SKM-1 (cell line): Measurements from ENCODE around the gene LSM7.

Experiments used
- DNase-seq: peaks from one replicate; lab custom pipeline; 2025; ENCODE audit not compliant: unreplicated experiment; lab: John Stamatoyannopoulos, UW

The LSM7 gene

DNA sequence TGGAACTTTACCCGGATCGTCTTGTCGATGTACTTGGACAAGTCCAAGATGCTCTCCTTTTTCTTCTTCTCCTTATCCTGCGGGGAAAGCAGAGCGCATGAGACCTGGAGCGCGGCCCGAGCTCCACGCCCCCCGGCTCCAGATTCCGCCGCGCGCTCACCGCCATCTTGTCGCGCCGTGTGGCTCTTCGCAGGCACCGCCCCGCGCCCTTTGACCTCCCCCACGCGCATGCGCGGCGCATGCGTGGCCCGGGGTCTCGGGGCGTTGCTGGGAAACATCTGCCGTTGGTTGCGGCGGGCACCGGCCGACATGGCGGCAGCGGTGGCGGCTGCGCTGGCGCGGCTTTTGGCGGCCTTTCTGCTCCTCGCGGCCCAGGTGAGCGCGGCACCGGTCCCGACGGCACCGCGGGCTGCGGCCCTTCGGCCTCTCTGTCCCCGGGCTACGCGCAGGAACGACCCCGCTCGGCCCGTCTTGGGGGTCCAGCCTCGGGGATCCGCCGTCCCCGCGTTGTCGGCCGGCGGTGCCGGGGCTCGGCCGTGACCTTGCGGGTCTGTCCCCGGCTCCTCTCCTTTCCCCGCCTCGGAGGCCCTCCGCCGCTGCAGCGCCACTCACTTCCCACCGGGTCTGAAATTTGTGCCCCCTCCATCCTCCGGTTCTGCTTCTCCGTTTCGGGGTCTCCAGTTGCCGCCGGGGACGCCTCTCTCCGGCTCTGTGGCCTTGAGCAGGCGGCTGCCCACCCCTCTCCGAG, at the start of gene LSM7, which contains the start of gene SPPL2B:
Gene LSM7 (minus strand): TSS at position 186 of the 748 bp plus-strand sequence. CDS start 20 bp downstream, at position 166.
Gene SPPL2B (plus strand): TSS at position 284 of the 748 bp plus-strand sequence. CDS start 26 bp downstream, at position 310.
- DNase-seq: peak; percentile 64

DNA sequence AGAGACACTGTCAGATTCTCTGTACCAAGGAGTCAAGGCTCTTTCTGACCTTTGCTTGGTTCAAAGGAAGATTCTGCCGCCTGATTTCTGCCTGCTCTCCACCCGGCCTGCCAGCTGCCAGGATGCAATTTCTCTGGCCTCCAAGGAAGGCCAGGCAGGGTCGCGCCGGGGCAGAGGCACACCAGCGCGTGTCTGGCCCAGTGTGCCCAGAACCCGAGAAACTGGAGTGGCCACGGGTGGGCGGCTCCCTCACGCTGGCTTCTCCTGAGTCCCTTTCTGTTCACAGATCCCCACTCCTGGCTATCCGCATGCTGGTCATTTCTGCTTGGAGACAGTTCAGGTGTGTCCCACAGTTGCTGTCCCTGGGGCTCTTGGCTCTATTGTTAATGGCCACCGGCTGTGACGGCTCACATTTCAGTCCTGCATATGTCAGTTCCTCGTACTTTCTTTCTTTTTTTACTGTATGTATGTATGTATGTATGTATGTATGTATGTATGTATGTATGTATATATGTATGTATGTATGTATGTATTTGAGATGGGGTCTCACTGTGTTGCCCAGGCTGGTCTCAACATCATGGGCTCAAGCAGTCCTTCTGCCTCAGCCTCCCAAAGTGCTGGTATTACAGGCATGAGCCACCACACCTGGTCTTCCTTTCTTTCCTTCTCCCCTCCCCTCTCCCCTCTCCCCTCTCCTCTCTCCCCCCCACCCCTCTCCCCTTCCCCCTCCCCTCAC, 48.6 kb upstream of the LSM7 start:
- DNase-seq: no peak

DNA sequence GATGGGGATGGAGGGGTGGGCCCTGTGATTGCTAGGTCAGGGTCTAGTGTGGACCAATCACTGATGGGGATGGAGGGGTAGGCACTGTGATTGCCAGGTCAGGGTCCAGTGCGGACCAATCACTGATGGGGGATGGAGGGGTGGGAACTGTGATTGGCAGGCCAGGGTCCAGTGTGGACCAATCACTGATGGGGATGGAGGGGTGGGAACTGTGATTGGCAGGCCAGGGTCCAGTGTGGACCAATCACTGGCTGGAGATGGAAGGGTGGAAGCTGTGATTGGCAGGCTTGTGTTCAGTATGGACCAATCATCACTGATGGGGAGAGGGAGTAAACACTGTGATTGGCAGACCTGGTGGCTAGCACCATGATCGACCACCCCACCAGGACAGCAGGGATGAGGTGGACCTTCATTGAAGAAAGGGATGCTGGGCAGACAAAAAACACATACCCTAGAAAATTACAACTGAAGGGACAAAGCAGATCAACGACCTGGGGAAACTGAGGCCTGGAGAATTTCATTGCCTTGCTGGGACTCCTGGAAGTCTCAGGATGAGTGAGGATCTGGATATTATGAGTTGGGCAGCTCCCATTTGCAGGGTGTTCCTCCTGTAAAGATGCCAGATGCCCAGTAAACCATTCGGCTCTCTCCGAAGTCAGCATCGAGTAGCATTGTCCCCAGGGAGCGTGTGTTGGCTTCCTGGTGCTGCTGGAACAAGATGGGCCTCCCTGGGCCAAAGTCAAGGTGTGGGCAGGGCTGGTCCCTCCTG, 47.2 kb upstream of the LSM7 start:
- DNase-seq: no peak

DNA sequence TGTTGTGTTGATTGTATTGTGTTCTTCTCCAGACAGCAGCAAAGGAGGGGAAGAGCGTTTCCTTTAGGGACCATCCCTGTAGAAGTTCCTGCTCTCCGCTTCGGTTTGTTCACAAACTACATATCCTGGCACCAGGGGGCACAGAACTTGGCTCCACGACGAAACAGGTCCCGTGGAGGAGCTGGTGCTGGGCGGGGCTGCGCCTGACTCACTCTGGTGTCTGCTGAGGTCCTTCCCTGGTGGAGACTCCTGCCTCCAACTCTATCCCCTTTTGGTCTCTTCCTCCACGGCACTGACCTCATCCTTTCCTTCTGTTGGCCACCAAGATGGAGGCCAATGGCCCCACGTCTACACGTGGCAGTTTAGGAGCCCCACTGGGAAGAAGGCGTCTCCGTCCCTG, 46.4 kb upstream of the LSM7 start:
- no peak for DNase-seq

DNA sequence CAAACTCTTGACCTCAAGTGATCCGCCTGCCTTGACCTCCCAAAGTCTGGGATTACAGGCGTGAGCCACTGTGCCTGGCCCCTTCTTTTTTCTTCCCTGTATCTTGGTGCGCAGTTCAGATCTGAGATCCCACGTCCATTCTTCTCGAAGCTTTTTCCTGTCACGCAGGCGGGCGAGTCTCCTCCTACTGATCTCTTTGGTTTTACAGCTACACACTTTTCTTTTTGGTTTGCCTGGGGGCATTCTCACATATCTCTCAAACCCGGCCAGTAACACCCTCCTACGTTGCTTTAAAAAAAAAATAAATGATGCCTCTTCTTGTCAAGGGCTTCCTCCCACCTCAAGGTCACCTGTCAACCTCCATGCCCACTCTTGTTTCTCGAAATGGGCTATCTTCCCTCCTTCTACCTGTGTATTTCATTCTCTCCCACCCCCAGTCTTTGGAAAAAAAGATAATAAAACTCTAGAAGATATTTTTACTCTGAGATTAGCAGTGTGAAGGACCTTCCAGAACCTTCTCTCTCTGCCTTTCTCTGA, 43.8 kb upstream of the LSM7 start:
- no peak for DNase-seq

DNA sequence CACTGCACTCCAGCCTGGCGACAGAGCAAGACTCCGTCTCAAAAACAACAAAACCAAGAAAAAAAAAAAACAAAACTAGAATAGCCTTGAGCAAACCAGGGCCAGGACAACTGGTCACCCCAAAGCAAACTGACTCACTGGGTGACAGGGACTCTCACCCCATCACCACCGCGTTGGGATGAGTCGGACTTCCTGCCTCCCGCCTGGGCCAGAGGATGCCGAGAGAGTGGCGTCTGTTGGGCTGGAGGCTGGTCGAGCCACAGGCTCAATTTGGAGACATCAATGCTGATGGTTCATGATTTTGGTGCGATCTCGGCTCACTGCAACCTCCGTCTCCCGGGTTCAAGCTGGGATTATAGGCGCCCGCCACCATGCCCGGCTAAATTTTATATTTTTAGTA, 43.3 kb upstream of the LSM7 start:
- DNase-seq: no peak

DNA sequence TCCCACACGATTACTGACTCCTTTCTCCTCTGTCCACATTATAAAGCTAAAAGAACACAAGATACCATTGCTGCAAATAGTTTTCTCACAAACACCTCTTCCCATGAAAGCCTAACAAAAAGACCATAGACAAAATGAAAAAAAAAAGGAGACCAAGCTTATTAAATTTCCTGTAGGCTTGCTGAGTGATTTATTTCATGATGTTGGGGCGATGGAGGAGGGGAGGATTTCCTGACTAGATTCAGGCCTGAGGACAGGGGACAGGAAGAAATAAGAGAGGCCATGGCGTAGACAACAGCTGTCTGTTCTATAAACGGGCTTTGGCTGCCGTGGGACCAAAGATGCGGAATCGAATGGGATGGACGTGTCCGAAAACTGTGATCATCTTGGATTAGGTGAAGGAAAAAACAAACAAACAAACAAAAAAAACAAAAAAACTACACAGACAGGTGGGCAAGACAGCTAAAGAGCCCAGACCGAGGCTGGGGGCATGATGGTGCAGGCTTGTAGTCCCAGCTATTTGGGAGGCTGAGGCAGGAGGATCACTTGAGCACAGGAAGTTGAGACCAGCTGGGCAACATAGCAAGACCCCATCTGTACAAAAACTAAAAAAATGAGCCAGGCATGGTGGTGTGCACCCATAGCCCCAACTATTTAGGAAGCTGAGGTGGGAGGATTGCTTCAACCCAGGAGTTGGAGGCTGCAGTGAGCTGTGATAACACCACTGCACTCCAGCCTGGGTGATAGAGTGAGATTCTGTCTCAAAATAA, 37.0 kb upstream of the LSM7 start:
- DNase-seq: no peak

DNA sequence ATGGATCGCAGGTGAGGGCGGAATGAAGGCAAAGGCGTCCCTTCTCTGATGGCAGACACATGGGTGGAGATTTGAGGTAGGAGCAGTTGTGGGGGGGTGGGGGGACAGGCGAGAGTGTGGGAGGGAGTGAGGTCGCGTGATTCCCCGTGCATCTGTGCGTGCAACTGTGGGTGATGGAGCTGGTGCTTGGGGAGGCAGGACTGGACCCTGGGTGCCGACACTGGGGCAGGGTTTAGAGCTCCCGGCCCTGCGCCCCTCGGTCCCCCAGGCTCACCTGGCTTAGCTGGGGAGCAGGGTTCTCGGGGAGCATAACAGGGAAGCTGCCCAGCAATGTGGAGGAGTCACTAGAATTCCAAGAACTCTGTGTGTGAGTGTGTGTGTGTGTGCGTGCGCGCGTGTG, 35.0 kb upstream of the LSM7 start:
- no peak for DNase-seq

DNA sequence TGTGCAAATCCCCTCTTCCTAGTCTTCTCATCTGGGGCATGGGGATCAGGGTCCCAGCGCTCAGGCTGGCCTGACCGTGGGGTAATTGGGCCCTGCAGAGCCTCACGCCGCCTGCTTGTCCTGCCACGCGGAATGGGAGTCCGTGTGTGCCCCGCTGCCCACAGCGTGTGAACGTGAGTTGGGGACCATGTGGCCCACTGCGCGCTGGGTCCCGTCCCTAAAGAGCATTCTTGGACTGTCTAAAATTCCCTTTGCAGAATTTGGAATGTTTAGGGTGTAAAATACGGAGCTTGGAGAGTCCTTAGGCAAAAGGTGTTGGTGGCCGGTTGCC, 34.5 kb upstream of the LSM7 start:
- no peak for DNase-seq

DNA sequence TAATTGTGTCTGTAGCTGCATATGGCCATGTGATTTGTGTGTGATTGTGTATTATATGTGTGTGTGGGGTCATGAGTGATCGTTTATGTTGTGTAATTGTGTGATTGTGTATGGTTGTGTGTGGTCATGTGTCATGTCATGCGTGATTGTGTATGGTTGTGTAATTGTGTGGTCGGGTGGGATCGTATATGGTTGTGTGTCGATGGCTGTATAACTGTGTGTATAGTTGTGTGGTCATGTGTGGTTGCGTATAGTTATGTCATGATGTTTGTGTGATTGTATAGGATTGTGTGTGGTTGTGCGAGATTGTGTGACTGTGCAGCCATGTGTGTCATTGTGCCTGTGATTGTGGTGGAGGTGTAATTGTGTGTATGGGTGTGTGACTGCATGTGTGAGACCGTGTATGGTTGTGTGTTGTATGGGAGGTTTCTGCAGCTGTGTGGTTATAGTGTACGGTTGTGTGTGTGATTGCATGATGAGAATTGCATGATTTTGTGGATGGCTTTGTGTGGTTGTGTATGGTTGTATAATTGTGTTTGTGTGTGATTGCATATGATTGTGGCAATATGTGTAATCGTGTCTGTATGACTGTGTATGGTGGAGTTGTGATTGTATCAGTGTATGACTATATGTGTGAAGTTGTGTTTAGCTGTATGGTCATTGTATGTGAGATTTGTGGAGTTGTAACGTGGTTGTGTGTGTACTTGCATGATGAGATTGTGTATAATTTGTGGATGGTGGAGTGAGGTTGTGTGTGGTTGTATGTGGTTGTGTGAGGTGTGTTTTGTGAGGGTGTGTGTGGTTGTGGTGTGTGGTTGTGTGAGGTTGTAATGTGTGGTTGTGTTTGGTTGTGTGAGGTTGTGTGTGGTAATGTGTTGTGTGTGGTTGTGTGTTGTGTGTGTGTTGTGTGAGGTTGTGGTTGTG, 33.9 kb upstream of the LSM7 start:
- DNase-seq: no peak

DNA sequence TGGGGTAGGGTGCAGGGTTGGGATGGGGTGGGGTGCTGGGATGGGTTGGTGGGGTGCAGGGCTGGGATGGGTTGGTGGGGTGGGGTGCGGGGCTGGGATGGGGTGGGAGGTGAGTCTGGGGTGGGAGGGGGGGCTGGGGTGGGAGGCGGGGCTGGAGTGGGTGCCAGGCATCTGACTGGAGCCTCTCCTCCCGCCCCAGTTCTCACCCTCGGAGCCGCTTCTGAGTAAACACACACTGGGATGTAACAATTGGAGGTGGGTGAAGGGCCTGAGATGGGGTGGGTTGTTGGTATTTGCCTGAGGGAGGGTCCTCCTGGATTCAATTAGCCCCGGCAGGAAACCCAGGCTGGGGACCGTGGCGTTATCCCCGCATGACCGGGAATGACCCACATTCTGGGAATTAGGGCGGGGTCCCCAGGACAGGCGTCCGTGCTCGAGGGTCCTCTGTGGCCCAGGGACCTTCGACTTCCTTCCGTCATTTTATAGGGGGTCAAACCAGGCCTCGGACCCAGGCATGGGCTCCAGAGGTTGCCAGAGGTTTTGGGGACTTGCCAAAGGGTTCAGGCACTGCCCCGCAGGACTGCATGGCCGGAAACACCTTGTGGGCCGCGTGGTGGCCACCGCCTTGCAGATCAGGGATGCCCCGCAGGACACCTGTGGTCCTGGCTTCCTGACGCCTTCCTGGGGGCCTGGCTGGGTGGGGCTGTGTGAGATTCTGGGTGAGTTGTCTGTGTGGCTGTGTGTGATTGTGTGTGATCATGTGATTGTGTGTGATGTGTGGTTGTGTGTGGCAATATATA, 33.1 kb upstream of the LSM7 start:
- no peak for DNase-seq

DNA sequence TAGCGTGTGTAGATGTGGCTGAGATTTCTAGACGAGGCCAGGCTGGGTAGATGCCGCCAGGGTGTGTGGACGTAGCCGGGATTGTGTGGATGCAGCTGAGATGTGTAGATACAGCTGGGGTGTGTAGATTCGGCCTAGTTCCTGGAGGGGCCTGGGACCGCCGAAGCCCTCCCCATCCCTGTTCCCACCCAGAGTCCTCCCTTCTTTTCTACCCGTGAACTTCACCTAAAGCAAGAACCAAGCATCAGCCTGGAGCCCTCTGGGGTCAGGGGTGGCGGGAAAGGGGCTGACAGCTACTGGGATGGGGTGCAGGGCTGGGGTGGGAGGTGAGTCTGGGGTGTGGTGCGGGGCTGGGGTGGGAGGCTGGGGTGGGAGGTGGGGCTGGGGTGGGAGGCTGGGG, 32.4 kb upstream of the LSM7 start:
- DNase-seq: no peak

DNA sequence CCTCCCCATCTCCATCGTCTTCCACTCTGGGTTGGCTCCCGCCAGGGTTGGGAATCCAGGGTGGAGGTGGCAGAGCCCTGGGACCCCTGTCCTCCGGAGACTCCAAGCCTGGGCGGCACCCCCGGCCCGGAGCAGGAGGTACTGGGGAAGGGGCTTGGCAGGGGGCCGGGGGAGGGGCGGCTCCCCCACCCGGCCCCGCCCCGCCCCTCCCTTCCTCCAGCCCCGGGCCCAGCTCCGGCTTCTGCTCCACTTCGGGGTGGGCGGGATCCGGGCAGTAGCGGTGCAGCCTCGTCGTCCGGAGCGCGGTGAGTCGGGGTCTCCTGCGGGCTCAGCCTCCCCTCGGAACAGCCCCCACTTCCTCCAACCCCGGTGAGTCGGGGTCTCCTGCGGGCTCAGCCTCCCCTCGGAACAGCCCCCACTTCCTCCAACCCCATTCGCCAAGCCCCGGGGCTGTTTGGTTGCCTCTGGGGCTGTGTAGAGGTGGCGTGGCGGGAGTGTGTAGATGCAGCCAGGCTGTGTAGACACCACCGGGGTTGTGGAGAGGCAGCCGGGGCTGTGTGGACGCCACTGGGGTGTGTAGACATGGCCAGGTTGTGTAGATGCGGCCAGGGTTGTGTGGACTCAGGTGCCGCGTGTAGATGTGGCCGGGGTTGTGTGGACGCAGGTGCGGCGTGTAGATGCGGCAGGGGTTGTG, 31.8 kb upstream of the LSM7 start, which contains the start of gene TMPRSS9:
Gene TMPRSS9 (plus strand): TSS at position 274 of the 694 bp plus-strand sequence. CDS start 29,521 bp downstream, outside the sequence.
- DNase-seq: no peak

DNA sequence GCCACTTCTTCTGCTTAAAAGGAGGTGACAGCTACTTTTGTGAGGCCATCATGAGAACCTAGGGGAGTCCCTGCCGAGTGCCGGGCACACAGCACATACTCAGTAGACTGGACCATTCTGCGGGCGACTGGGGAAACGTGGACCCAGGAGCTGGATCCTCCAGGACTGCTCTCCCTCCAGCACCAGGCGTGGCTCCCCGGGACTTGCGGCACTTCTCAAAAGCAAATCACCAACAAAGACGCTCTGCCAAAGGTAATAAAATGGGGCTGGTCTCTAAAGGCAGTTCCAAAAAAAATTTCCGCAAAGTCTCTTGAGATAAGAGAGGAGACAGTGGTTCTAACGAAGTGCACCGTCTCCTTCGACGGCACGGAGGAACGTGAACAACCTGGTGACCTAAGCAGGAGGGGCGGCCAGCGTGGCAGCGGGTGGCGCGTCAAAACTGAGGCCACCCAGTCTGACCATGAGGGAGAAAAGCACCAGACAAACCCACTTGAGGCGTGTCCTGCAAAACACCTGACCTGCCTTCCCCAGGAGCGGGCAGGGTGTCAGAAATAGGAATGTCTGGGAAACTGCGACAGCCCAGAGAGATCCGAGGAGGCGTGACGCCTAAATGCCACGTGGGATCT, 30.3 kb upstream of the LSM7 start:
- DNase-seq: no peak

DNA sequence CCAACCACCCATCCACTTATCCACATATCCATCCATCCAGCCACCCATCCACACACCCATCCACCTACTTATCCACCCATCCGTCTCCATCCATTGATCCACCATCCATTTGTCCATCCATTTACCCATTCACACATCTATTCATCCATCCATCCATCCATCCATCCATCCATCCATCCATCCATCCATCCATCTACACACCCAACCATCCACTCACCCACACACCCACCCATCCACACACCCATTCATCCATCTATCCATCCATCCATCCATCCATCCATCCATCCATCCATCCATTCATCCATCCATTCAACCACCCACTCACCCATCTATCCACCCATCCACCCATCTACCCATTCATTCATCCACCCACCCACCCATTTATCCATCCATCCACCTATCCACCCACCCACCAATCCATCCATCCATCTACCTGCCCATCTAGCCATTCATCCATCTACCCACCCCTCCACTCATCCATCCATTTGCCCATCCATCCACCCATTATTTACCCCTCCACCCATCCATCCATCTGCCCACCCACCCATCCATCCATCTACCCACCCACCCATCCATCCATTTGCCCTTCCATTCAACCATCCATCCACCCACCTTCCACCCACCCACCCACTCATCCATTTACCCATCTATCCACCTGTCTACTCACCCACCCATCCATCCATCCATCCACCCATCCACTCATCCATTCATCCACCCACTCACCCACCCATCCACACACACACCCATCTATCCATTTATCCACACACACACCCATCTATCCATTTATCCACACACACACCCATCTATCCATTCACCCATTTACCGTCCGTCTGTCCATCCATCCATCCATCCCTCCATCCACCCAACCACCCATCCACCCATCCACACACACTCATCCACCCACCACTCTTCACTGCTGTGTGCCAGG, 29.2 kb upstream of the LSM7 start:
- DNase-seq: no peak

DNA sequence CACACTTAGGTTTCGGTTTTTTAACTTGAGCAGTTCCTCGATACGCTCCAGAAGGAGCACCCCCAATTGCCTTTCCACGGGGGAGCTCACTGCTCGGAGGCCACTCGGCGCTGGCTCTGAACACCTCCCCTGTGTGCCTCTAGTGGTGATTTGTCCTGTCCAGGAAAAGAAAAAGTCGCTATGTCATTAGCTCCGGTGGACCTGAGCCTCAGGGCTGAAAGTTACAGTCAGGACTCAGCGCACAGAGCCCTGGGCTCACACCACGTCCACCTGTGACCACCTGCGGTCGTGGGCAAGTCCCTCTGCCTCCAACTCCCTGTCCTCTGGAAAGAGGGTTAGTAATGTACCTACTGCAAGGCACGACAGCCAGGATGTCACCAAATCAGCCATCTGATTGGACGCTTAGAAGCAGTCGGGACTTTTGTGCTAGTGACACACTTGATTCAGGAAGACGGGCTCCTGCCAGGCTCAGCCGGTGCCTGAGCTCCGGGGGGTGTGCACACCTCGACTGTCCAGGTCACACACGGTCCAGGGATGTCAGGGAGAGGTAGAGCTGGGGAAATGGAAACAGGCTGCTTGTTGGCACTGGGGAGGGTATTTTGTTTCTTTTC, 27.8 kb upstream of the LSM7 start:
- no peak for DNase-seq
